IMR-90 (cell line): Measurements from ENCODE around the gene PBX3. TPM values are rescaled to one million over a fixed set of nuclear protein-coding genes. Genes with fewer than 3 reads are reported as not detected.

Source experiments
- ATAC-seq: fragments of 200-7000 bp; cut with Tn5 transposase; 2 replicates; pipeline ENCODE4 v1.9.1; 2020; ENCODE audit warnings: low read depth, mild to moderate bottlenecking, moderate library complexity
- BruUV-seq: library from RNA; stranded (reverse); fragments of 400-500 nt; replicated peaks from 2 replicates; lab custom pipeline; 2021; lab: Mats Ljungman, UMichigan
- CTCF ChIA-PET: fragments of 300-600 bp; formaldehyde crosslinking; extraction: SDS; loops from one replicate; lab custom pipeline; 2021; ENCODE audit warnings: antibody characterized with exemption; lab: Yijun Ruan, JAX
- POLR2A ChIA-PET: fragments of 300-600 bp; sonication (Branson Sonifier 250); formaldehyde crosslinking; loops from one replicate; lab custom pipeline; 2022; ENCODE audit warnings: antibody characterized with exemption; ENCODE audit not compliant: unreplicated experiment; lab: Charles Lee
- DNase-seq: peaks from one replicate; pipeline ENCODE4 v3.0.0; 2013
- H2AFZ ChIP-seq: replicated peaks from 2 replicates; pipeline ENCODE3; 2013; ENCODE audit warnings: low read length, mild to moderate bottlenecking; ENCODE audit not compliant: poor library complexity
- H2AK5ac ChIP-seq: 2 replicates; pipeline ENCODE4 v1.6.1; 2013; ENCODE audit warnings: low read depth, low read length, inconsistent platforms
- H2AK9ac ChIP-seq: replicated peaks from 2 replicates; pipeline ENCODE3; 2013; ENCODE audit warnings: mild to moderate bottlenecking, low read depth, low read length, moderate library complexity; ENCODE audit not compliant: poor library complexity
- H2BK120ac ChIP-seq: 2 replicates; pipeline ENCODE4 v1.6.1; 2013; ENCODE audit warnings: low read depth, low read length, inconsistent platforms
- H2BK15ac ChIP-seq: 3 replicates; pipeline ENCODE4 v1.6.1; 2013; ENCODE audit warnings: low read depth, low read length, inconsistent platforms
- H2BK20ac ChIP-seq: 2 replicates; pipeline ENCODE4 v1.6.1; 2013; ENCODE audit warnings: low read depth, mild to moderate bottlenecking, inconsistent platforms, low read length, moderate library complexity
- H2BK5ac ChIP-seq: 2 replicates; pipeline ENCODE4 v1.6.1; 2013; ENCODE audit warnings: mild to moderate bottlenecking, low read depth, low read length, inconsistent platforms; ENCODE audit not compliant: poor library complexity, severe bottlenecking
- H3K14ac ChIP-seq: replicated peaks from 2 replicates; pipeline ENCODE4 v1.6.1; 2013; ENCODE audit warnings: low read depth, low read length, inconsistent platforms
- H3K18ac ChIP-seq: 2 replicates; pipeline ENCODE4 v1.6.1; 2013; ENCODE audit warnings: low read depth, low read length, control low read depth
- H3K23ac ChIP-seq: 2 replicates; pipeline ENCODE4 v1.6.1; 2013; ENCODE audit warnings: low read depth, low read length, inconsistent platforms
- H3K27ac ChIP-seq: 2 replicates; pipeline ENCODE4 v1.5.1; 2013; ENCODE audit warnings: mild to moderate bottlenecking, control low read depth, low read length; ENCODE audit not compliant: insufficient read depth
- H3K27me3 ChIP-seq: 2 replicates; pipeline ENCODE4 v1.6.1; 2013; ENCODE audit warnings: low read length; ENCODE audit not compliant: control insufficient read depth, insufficient read depth
- H3K36me3 ChIP-seq: 2 replicates; pipeline ENCODE4 v1.6.1; 2013; ENCODE audit warnings: low read length, mixed read lengths; ENCODE audit not compliant: control insufficient read depth, insufficient read depth
- H3K4ac ChIP-seq: 2 replicates; pipeline ENCODE4 v1.6.1; 2013; ENCODE audit warnings: low read depth, low read length, inconsistent platforms
- H3K4me1 ChIP-seq: 2 replicates; pipeline ENCODE4 v1.6.1; 2013; ENCODE audit warnings: low read length, mixed read lengths; ENCODE audit not compliant: control insufficient read depth, insufficient read depth
- H3K4me2 ChIP-seq: 2 replicates; pipeline ENCODE4 v1.6.1; 2013; ENCODE audit warnings: low read depth, mild to moderate bottlenecking, control low read depth, low read length, moderate library complexity
- H3K4me3 ChIP-seq: 2 replicates; pipeline ENCODE4 v1.5.1; 2013; ENCODE audit warnings: low read depth, mild to moderate bottlenecking, control low read depth, low read length, moderate library complexity; ENCODE audit not compliant: insufficient read depth
- H3K56ac ChIP-seq: 2 replicates; pipeline ENCODE4 v1.6.1; 2013; ENCODE audit warnings: low read length, inconsistent platforms; ENCODE audit not compliant: insufficient read depth; ENCODE audit errors: extremely low read depth
- H3K79me1 ChIP-seq, 2 experiments: 2 replicates each; pipeline ENCODE4 v1.6.1; 2013; ENCODE audit warnings: low read length in 2 of 2, inconsistent platforms in 1 of 2, low read depth in 1 of 2
- H3K9ac ChIP-seq: 2 replicates; pipeline ENCODE4 v1.6.1; 2013; ENCODE audit warnings: low read depth, low read length, control low read depth
- H3K9me1 ChIP-seq: 2 replicates; pipeline ENCODE4 v1.6.1; 2013; ENCODE audit warnings: low read length, inconsistent platforms; ENCODE audit not compliant: insufficient read depth
- H3K9me3 ChIP-seq: 2 replicates; pipeline ENCODE4 v1.6.1; 2013; ENCODE audit warnings: low read length; ENCODE audit not compliant: control insufficient read depth, insufficient read depth
- H4K20me1 ChIP-seq: 2 replicates; pipeline ENCODE4 v1.6.1; 2013; ENCODE audit warnings: low read length, inconsistent platforms; ENCODE audit not compliant: insufficient read depth
- H4K5ac ChIP-seq: 2 replicates; pipeline ENCODE4 v1.6.1; 2013; ENCODE audit warnings: mild to moderate bottlenecking, low read depth, low read length, control low read depth
- H4K8ac ChIP-seq, 2 experiments: 2 replicates each; pipeline ENCODE4 v1.6.1; 2013; ENCODE audit warnings: low read depth in 2 of 2, low read length in 2 of 2, control low read depth in 1 of 2, inconsistent platforms in 1 of 2
- H4K91ac ChIP-seq: 2 replicates; pipeline ENCODE4 v1.6.1; 2013; ENCODE audit warnings: low read depth, low read length, inconsistent platforms; ENCODE audit not compliant: insufficient read depth
- CHD1 ChIP-seq: IDR thresholded peaks from 2 replicates; pipeline ENCODE4 v1.6.1; 2012; ENCODE audit warnings: low read depth, low read length, improper control_type of control experiment
- ELK1 ChIP-seq: fragments of 150-350 bp; IDR thresholded peaks from 2 replicates; pipeline ENCODE4 v1.6.1; 2016; ENCODE audit warnings: low read depth, mild to moderate bottlenecking, low read length, moderate library complexity, borderline replicate concordance
- FOS ChIP-seq: fragments of 150-350 bp; IDR thresholded peaks from 2 replicates; pipeline ENCODE4 v1.6.1; 2016; ENCODE audit warnings: low read depth, low read length
- POLR2A ChIP-seq: IDR thresholded peaks from 2 replicates; pipeline ENCODE4 v1.6.1; 2012; ENCODE audit warnings: mild to moderate bottlenecking, low read depth, low read length
- RAD21 ChIP-seq: IDR thresholded peaks from 2 replicates; pipeline ENCODE4 v1.6.1; 2012; ENCODE audit warnings: low read length, improper control_type of control experiment
- RFX5 ChIP-seq: IDR thresholded peaks from 2 replicates; pipeline ENCODE4 v1.8.0; 2012; ENCODE audit warnings: low read depth, mild to moderate bottlenecking, low read length, moderate library complexity
- WGBS, 2 experiments: methylation state at CpG; one replicate each; pipeline versions ENCODE4 v1.1.5 to v1.1.7; 2013; ENCODE audit warnings: missing lambda C conversion rate in 2 of 2; ENCODE audit not compliant: insufficient read length in 1 of 2; ENCODE audit errors: extremely low coverage in 2 of 2; 5-methylcytosine and 5-hydroxymethylcytosine counted together
- dilution Hi-C: fragments of 300-500 bp; cut with HindIII; formaldehyde crosslinking; loops from one replicate; pipeline ENCODE4 v1.14.3; 2018; ENCODE audit warnings: low sequenced_read_pairs; ENCODE audit not compliant: unreplicated experiment
- in situ Hi-C: fragments of 300-500 bp; cut with MboI; formaldehyde crosslinking; loops from 3 replicates; pipeline ENCODE4 v1.14.3; 2019; ENCODE audit warnings: low sequenced_read_pairs, inconsistent platforms, mixed read lengths
- intact Hi-C: fragments of 100-400 bp; cut with micrococcal nuclease; formaldehyde crosslinking; loops from 2 replicates; pipeline ENCODE4 v1.10.0; 2022
- polyA plus RNA-seq, 3 experiments: library from polyadenylated mRNA; depleted of rRNA; stranded (reverse); fragments of >200 nt; gene quantifications; 2 replicates each; pipeline ENCODE4 v1.2.3, GENCODE V29; 2012; ENCODE audit warnings: low replicate concordance in 1 of 3
- total RNA-seq: library from RNA; depleted of rRNA; stranded (reverse); fragments of >200 nt; gene quantifications from 2 replicates; pipeline ENCODE4 v1.2.3, GENCODE V29; 2012

Gene PBX3
- total and polyA plus RNA-seq, 2 of the 4 experiments (the other 2 are of a cell fraction): 12.0 to 15.6 TPM

GRCh38 chr9:125972012-125972729 lies 225.0 kb downstream of the PBX3 start:
- H2BK20ac ChIP-seq: no peak overlapping the region
- no peak overlapping the region for H2AFZ ChIP-seq
- H2BK5ac ChIP-seq: no peak overlapping the region
- no peak overlapping the region for H3K18ac ChIP-seq
- TF ChIP-seq RFX5: no peak
- no peak for TF ChIP-seq FOS
- no peak for TF ChIP-seq RAD21
- TF ChIP-seq CHD1: no peak
- TF ChIP-seq POLR2A: no peak
- TF ChIP-seq ELK1: no peak
- no peaks in the 10 kb centered on the region; the same call in 1 of the 2 replicates for H3K9me1 ChIP-seq
- no peak overlapping the region for H2BK15ac ChIP-seq
- H2AK5ac ChIP-seq: no peak overlapping the region
- no peak overlapping the region for H3K4me2 ChIP-seq
- no peak overlapping the region for H3K56ac ChIP-seq
- H4K91ac ChIP-seq: no peak overlapping the region
- H3K27ac ChIP-seq: no peak overlapping the region
- no peak overlapping the region for H3K4me3 ChIP-seq
- no peak overlapping the region for H3K23ac ChIP-seq
- no peak for DNase-seq
- H3K4me1 ChIP-seq: no peaks in the 10 kb centered on the region
- ChIA-PET CTCF (no interaction called here), POLR2A (no interaction called here)
- ATAC-seq: no peak
- H3K79me1 ChIP-seq: no peaks in the 10 kb centered on the region
- H3K9me3 ChIP-seq: no peaks in the 10 kb centered on the region
- 85% methylated on average over 3 of the region's 12 CpGs; no CpG with 5 or more reads in 1 of the 2 experiments for WGBS, 2 experiments
- no peak overlapping the region for H2AK9ac ChIP-seq
- H3K27me3 ChIP-seq: peaks cover 4% of the 10 kb centered on the region
- dilution Hi-C loops: no loop called here
- in situ Hi-C loops: no loop called here
- no peak overlapping the region for H4K8ac ChIP-seq
- no peak overlapping the region for H3K4ac ChIP-seq
- no peak overlapping the region for H2BK120ac ChIP-seq
- H3K36me3 ChIP-seq: no peaks in the 10 kb centered on the region
- no peaks in the 10 kb centered on the region; the same call in 1 of the 2 replicates for H4K20me1 ChIP-seq
- no TSS peak for BruUV-seq
- no peak overlapping the region for H3K9ac ChIP-seq
- no peak overlapping the region for H3K14ac ChIP-seq
- intact Hi-C loops: no loop called here
- H4K5ac ChIP-seq: no peak overlapping the region
